K562 (cell line): ENCODE results near the gene RERE.

ENCODE experiments used
- CTCF ChIP-seq, 3 experiments: IDR thresholded peaks in 2 of 3; conservative IDR thresholded peaks in 1 of 3; 2 replicates each; pipeline ENCODE4 v1.5.1; 2011 to 2012; ENCODE audit warnings: low read length in 3 of 3, mild to moderate bottlenecking in 3 of 3, control low read depth in 2 of 3, improper control_type of control experiment in 1 of 3, inconsistent platforms in 1 of 3, low read depth in 1 of 3, mixed read lengths in 1 of 3, moderate library complexity in 1 of 3; ENCODE audit not compliant: insufficient read depth in 2 of 3
- HMGXB4 ChIP-seq: sonication (generic); formaldehyde crosslinking; IDR thresholded peaks from 2 replicates; pipeline ENCODE4 v1.8.1; 2023; ENCODE audit warnings: mild to moderate bottlenecking, missing genetic modification reagents
- KDM1A ChIP-seq, 2 experiments: fragments of 450-650 bp; IDR thresholded peaks; 2 replicates each; pipeline ENCODE4 v1.6.1; 2016; ENCODE audit warnings: mild to moderate bottlenecking in 2 of 2
- MAFG ChIP-seq: fragments of 450-650 bp; conservative IDR thresholded peaks from 2 replicates; pipeline ENCODE4 v1.6.1; 2016; ENCODE audit warnings: missing genetic modification characterization, missing compliant biosample characterization
- MLX ChIP-seq, 2 experiments: fragments of 450-650 bp in 1 of 2; sonication (generic) in 1 of 2; formaldehyde crosslinking; conservative IDR thresholded peaks; 2 replicates each; pipeline versions ENCODE4 v1.4.0 to v1.8.1; 2020 to 2022; ENCODE audit warnings: mild to moderate bottlenecking in 1 of 2, missing genetic modification reagents in 1 of 2
- PML ChIP-seq: IDR thresholded peaks from 2 replicates; pipeline ENCODE4 v1.6.1; 2012; ENCODE audit warnings: low read length, inconsistent platforms
- TEAD4 ChIP-seq, 2 experiments: sonication (generic) in 1 of 2; formaldehyde crosslinking in 1 of 2; IDR thresholded peaks; 2 replicates each; pipeline versions ENCODE4 v1.6.1 to v1.8.0; 2012 to 2022; ENCODE audit warnings: borderline replicate concordance in 1 of 2, inconsistent platforms in 1 of 2, low read length in 1 of 2, mild to moderate bottlenecking in 1 of 2, missing genetic modification reagents in 1 of 2

- no peak for TF ChIP-seq KDM1A (IDR thresholded peaks at IDR 0.05)
- TF ChIP-seq MLX (CRISPR knock-in tag; conservative IDR thresholded peaks at IDR 0.05) = no peak
- no peak for TF ChIP-seq PML
- TF ChIP-seq HMGXB4 = no peak
- no peak for TF ChIP-seq TEAD4 (IDR thresholded peaks at IDR 0.05; ENCODE audit: low read length)
- no peak for TF ChIP-seq TEAD4 (CRISPR knock-in tag; IDR thresholded peaks at IDR 0.05; ENCODE audit: borderline replicate concordance)
- TF ChIP-seq MAFG (tag) = no peak
- no peak for TF ChIP-seq CTCF (IDR thresholded peaks at IDR 0.05 in 2 of 3, conservative IDR thresholded peaks at IDR 0.05 in 1 of 3; ENCODE audit: insufficient read depth in 2 of 3, low read depth in 1 of 3, low read length in 3 of 3)
Measured at GRCh38 chr1:8646996-8647395, 170.4 kb downstream of the RERE start.
